HepG2 (cell line): Measurements from ENCODE around the gene TK2.

Experiments
- ZNF232 ChIP-seq: sonication (generic); formaldehyde crosslinking; IDR thresholded peaks from 2 replicates; pipeline ENCODE4 v1.4.0; 2020; ENCODE audit warnings: missing genetic modification reagents, borderline replicate concordance
- TF ChIP-seq, protein P1 (sequence below): sonication (generic); formaldehyde crosslinking; IDR thresholded peaks from 2 replicates; pipeline ENCODE4 v1.9.0; 2022; ENCODE audit warnings: missing genetic modification reagents, mild to moderate bottlenecking, borderline replicate concordance
- TF ChIP-seq, protein P2 (sequence below): sonication (generic); formaldehyde crosslinking; IDR thresholded peaks from 2 replicates; pipeline ENCODE4 v1.4.0; 2020; ENCODE audit warnings: missing genetic modification reagents, borderline replicate concordance

DNA sequence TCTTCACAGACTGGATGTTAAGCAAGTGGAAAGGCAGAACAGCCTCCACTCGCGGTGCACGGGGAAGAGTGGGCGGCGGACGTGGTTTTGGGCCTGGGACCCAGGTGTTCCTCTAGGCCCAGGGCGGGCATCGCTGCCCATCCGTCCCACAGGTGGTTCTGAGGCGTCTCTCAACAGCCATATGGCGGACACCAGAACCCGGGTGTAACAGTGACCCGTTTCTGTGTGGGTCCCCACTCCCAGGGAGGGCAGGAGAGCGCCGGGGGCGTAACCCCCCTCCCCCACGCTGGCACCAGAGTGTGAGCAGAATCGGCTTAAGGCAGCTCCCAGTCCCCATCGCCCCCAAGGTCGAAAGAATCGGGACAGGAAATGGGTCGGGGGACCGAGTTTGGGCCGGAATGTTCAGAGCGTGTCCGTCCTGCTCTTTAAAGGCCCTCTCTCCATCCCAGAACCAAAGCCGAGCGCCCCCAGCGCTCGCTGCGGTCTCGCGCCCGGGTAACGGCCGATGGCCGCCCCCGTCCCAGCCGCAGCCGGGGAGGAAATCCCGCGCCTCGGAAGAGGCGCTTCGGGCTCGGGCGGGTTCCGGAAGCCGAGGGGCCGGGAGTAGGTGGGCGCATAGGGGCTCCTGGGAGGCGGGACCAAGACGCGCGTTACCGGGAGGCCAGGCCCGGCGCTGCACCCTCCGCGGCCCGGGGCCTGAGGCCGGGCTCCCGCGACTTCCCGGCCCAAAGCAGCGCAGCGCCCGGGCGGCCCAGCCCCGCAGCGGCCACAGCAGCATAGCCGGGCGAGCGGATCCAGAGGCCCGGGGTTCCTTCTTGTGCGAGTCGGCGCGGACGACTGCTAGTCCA, at the start of gene TK2:
- TF ChIP-seq, protein P1, sequence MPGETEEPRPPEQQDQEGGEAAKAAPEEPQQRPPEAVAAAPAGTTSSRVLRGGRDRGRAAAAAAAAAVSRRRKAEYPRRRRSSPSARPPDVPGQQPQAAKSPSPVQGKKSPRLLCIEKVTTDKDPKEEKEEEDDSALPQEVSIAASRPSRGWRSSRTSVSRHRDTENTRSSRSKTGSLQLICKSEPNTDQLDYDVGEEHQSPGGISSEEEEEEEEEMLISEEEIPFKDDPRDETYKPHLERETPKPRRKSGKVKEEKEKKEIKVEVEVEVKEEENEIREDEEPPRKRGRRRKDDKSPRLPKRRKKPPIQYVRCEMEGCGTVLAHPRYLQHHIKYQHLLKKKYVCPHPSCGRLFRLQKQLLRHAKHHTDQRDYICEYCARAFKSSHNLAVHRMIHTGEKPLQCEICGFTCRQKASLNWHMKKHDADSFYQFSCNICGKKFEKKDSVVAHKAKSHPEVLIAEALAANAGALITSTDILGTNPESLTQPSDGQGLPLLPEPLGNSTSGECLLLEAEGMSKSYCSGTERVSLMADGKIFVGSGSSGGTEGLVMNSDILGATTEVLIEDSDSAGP = no peak
- peak; percentile 58; the same call in 1 of the 2 replicates for TF ChIP-seq ZNF232 (CRISPR knock-in tag)
- TF ChIP-seq, protein P2, sequence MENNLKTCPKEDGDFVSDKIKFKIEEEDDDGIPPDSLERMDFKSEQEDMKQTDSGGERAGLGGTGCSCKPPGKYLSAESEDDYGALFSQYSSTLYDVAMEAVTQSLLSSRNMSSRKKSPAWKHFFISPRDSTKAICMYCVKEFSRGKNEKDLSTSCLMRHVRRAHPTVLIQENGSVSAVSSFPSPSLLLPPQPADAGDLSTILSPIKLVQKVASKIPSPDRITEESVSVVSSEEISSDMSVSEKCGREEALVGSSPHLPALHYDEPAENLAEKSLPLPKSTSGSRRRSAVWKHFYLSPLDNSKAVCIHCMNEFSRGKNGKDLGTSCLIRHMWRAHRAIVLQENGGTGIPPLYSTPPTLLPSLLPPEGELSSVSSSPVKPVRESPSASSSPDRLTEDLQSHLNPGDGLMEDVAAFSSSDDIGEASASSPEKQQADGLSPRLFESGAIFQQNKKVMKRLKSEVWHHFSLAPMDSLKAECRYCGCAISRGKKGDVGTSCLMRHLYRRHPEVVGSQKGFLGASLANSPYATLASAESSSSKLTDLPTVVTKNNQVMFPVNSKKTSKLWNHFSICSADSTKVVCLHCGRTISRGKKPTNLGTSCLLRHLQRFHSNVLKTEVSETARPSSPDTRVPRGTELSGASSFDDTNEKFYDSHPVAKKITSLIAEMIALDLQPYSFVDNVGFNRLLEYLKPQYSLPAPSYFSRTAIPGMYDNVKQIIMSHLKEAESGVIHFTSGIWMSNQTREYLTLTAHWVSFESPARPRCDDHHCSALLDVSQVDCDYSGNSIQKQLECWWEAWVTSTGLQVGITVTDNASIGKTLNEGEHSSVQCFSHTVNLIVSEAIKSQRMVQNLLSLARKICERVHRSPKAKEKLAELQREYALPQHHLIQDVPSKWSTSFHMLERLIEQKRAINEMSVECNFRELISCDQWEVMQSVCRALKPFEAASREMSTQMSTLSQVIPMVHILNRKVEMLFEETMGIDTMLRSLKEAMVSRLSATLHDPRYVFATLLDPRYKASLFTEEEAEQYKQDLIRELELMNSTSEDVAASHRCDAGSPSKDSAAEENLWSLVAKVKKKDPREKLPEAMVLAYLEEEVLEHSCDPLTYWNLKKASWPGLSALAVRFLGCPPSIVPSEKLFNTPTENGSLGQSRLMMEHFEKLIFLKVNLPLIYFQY (CRISPR knock-in tag) = peak; percentile 68; the same call in 1 of the 2 replicates
